Measurements from ENCODE around the gene TIMP1. TPM values are rescaled to one million over a fixed set of nuclear protein-coding genes. Genes with fewer than 3 reads are reported as not detected.

TIMP1 gene
- polyA plus RNA-seq, 1 of the 3 experiments (the other 2 are of a cell fraction), result 323 TPM

DNA sequence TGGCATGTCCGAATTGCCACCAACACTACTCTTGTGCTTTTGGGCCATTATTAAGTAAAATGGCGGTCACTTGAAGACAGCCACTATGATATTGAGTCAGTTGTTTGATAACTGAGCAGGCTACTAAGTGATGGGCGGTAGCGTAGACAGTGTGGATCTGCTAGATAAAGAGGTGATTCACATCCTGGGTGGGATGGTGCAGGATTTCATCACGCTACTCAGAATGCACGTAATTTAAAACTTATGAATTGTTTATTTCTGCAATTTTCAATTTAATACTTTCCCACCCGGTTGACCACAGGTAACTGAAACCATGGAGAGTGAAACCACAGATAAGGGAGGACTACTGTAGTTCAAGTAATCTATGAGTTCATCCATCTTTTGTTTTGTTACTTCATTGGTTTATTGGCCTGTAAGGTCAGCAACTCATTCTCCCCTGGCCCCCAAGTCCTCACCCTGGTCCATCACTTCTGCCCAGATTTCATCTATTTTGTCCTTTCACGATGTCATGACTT, 18.4 kb upstream of the TIMP1 start:
- Histone ChIP-seq H2AFZ (ENCODE audit: low read depth) (no peak overlapping the region), H4K20me1 (ENCODE audit: insufficient read depth) (no peaks in the 10 kb centered on the region), H3K9me2 (no peaks in the 10 kb centered on the region), H3K9me3 (no peaks in the 10 kb centered on the region), H3K4me2 (no peak overlapping the region), H3K4me3 (ENCODE audit: low read depth in 2 of 2, low read length in 1 of 2) (no peak overlapping the region), H3K79me2 (ENCODE audit: insufficient read depth) (peaks cover 34% of the 10 kb centered on the region), H3K36me3 (replicated peaks in 1 of 2; ENCODE audit: control insufficient read depth in 1 of 2, insufficient read depth in 2 of 2, low read length in 1 of 2) (peaks cover 0 to 30% of the 10 kb centered on the region in 2 experiments), H3K27me3 (ENCODE audit: insufficient read depth) (peaks cover 11% of the 10 kb centered on the region; the same call in 1 of the 2 replicates), H3K27ac (ENCODE audit: low read depth in 2 of 2, low read length in 1 of 2) (no peak overlapping the region), H3K4me1 (ENCODE audit: control insufficient read depth in 1 of 2, insufficient read depth in 2 of 2, low read depth in 1 of 2, low read length in 1 of 2) (peaks cover 0 to 6% of the 10 kb centered on the region in 2 experiments; a peak in 1 of 4 replicates), H3K9ac (no peak overlapping the region), H3F3A (replicated peaks; ENCODE audit: insufficient read depth) (no peaks in the 10 kb centered on the region)
- POLR2A ChIA-PET, result no interaction called here
- DNase-seq, result no peak
- CTCF ChIA-PET, result no interaction called here
- TF ChIP-seq RCOR1 (IDR thresholded peaks at IDR 0.05; ENCODE audit: low read length) (no peak), SIN3A (IDR thresholded peaks at IDR 0.05; ENCODE audit: borderline replicate concordance, low read depth, low read length) (no peak), FOXJ3 (CRISPR knock-in tag; IDR thresholded peaks at IDR 0.05) (no peak)
- 51% methylated on average over 8 of the region's 8 CpGs for WGBS (ENCODE audit: low lambda C conversion rate)

- no peaks in the 10 kb centered on the region for H3K9me2 ChIP-seq
- DNase-seq, result no peak
- no peak overlapping the region for H3K4me2 ChIP-seq
- peaks cover 34% of the 10 kb centered on the region for H3K79me2 ChIP-seq (ENCODE audit: insufficient read depth)
- 48% methylated on average over 9 of the region's 12 CpGs for WGBS (ENCODE audit: low lambda C conversion rate)
- POLR2A ChIA-PET, result no interaction called here
- H2AFZ ChIP-seq (ENCODE audit: low read depth), result no peak overlapping the region
- peaks cover 0 to 6% of the 10 kb centered on the region in 2 experiments; a peak in 1 of 4 replicates for H3K4me1 ChIP-seq (ENCODE audit: control insufficient read depth in 1 of 2, insufficient read depth in 2 of 2, low read depth in 1 of 2, low read length in 1 of 2)
- H3K27ac ChIP-seq (ENCODE audit: low read depth in 2 of 2, low read length in 1 of 2), result no peak overlapping the region
- no peaks in the 10 kb centered on the region for H3K9me3 ChIP-seq
- no peak overlapping the region for H3K4me3 ChIP-seq (ENCODE audit: low read depth in 2 of 2, low read length in 1 of 2)
- H4K20me1 ChIP-seq (ENCODE audit: insufficient read depth), result no peaks in the 10 kb centered on the region
- CTCF ChIA-PET, result interaction anchor here (0.6 to 1.6 kb wide), 3 partner anchors 80 to 463 kb away, joined by 3 to 4 read pairs (median 3); no protein-coding TSS in a partner anchor
- peaks cover 0 to 30% of the 10 kb centered on the region in 2 experiments for H3K36me3 ChIP-seq (replicated peaks in 1 of 2; ENCODE audit: control insufficient read depth in 1 of 2, insufficient read depth in 2 of 2, low read length in 1 of 2)
- H3K27me3 ChIP-seq (ENCODE audit: insufficient read depth), result peaks cover 11% of the 10 kb centered on the region; the same call in 1 of the 2 replicates
- H3K9ac ChIP-seq, result no peak overlapping the region
- TF ChIP-seq SIN3A (IDR thresholded peaks at IDR 0.05; ENCODE audit: borderline replicate concordance, low read depth, low read length), result no peak
- TF ChIP-seq GABPA (IDR thresholded peaks at IDR 0.05; ENCODE audit: low read depth), result no peak
- no peak for TF ChIP-seq NRF1 (IDR thresholded peaks at IDR 0.05; ENCODE audit: low read depth, low read length)
- TF ChIP-seq FOXM1 (IDR thresholded peaks at IDR 0.05; ENCODE audit: low read depth), result no peak
- no peak for TF ChIP-seq CHD2 (IDR thresholded peaks at IDR 0.05; ENCODE audit: low read length, partially characterized antibody)
- TF ChIP-seq RCOR1 (IDR thresholded peaks at IDR 0.05; ENCODE audit: low read length), result no peak
- no peak for TF ChIP-seq RXRA (IDR thresholded peaks at IDR 0.05; ENCODE audit: borderline replicate concordance, low read depth)
- TF ChIP-seq TEAD4 (IDR thresholded peaks at IDR 0.05; ENCODE audit: borderline replicate concordance, insufficient read depth), result no peak
- TF ChIP-seq JUND (IDR thresholded peaks at IDR 0.05), result no peak
- no peak for TF ChIP-seq ZBTB33 (IDR thresholded peaks at IDR 0.05; ENCODE audit: borderline replicate concordance, low read depth)
- no peak for TF ChIP-seq ELF1 (IDR thresholded peaks at IDR 0.05)
- no peaks in the 10 kb centered on the region for H3F3A ChIP-seq (replicated peaks; ENCODE audit: insufficient read depth)
Observed at GRCh38 chrX:47564438-47565085, 17.7 kb upstream of the TIMP1 start.
